Activated CD8-positive, alpha-beta T cell treated with anti-CD3 and anti-CD28 coated beads, Interleukin-2, amount 10 ng/mL, durations not matched to agents 7 days and 5 days (primary cell): Measurements from ENCODE around the gene CCHCR1. TPM values are rescaled to one million over a fixed set of nuclear protein-coding genes. Genes with fewer than 3 reads are reported as not detected.
A peak's percentile ranks its signal among the peaks of the same experiment; 100 is the strongest.

Source experiments
- ATAC-seq: fragments of 150-1000 bp; cut with Tn5 transposase; one replicate; pipeline ENCODE4 v1.10.0; 2021; ENCODE audit warnings: moderate library complexity
- CTCF ChIA-PET: fragments of 350-600 bp; sonication (Branson Sonifier 250); formaldehyde crosslinking; loops from one replicate; lab custom pipeline; 2021; ENCODE audit warnings: antibody characterized with exemption; lab: Charles Lee
- POLR2A ChIA-PET: fragments of 350-600 bp; sonication (Branson Sonifier 250); formaldehyde crosslinking; loops from one replicate; lab custom pipeline; 2021; ENCODE audit warnings: antibody characterized with exemption; lab: Charles Lee
- DNase-seq: peaks from one replicate; pipeline ENCODE4 v3.0.0-alpha.2; 2020
- H3K27ac Mint-ChIP-seq: one replicate; pipeline ENCODE4 v1.8.0; 2021; ENCODE audit warnings: mild to moderate bottlenecking, mixed read lengths
- H3K27me3 Mint-ChIP-seq: one replicate; pipeline ENCODE4 v1.8.0; 2021; ENCODE audit warnings: low read depth, mixed read lengths
- H3K36me3 Mint-ChIP-seq: one replicate; pipeline ENCODE4 v1.8.0; 2021; ENCODE audit warnings: low read depth, mixed read lengths
- H3K4me1 Mint-ChIP-seq: one replicate; pipeline ENCODE4 v1.8.0; 2021; ENCODE audit warnings: low read depth, mixed read lengths
- H3K4me3 Mint-ChIP-seq: one replicate; pipeline ENCODE4 v1.8.0; 2021; ENCODE audit warnings: mild to moderate bottlenecking, mixed read lengths
- H3K9me3 Mint-ChIP-seq: one replicate; pipeline ENCODE4 v1.8.0; 2022; ENCODE audit warnings: mixed read lengths; ENCODE audit not compliant: insufficient read depth
- total RNA-seq, 2 experiments: library from RNA; stranded (reverse); gene quantifications; one replicate each; pipeline ENCODE4 v1.2.3, GENCODE V29; 2021

Gene CCHCR1
- total RNA-seq, 2 experiments from 2014 or later, result 36.5 to 41.9 TPM

DNA sequence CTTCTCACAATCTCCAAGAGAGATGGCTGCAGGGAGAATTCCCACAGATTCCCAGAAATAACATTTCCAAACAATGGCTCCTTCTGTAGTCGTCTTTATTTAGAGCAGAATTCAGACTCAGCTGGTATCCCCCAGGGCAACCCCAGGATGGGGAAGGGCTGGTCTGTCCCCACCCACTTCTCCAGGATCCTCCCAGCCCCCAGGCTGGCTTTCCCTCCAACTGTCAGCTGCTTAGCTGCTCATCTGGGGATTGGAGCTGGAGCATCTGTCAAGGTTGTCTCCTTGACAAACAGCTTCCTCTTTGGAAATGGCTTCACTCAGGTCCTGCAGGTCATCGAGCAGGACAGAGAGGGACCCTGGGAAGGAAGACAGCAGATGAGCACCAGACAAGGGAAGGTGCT, 15.2 kb downstream of the CCHCR1 start:
- ATAC-seq (no peak), DNase-seq (no peak)
- Mint-ChIP-seq H3K4me1 (peaks cover 6% of the 10 kb centered on the region), H3K36me3 (peaks cover 6% of the 10 kb centered on the region), H3K27ac (no peak overlapping the region), H3K27me3 (no peaks in the 10 kb centered on the region), H3K4me3 (no peak overlapping the region), H3K9me3 (no peaks in the 10 kb centered on the region)
- CTCF ChIA-PET, result interaction anchor here (0.7 to 2.6 kb wide), 3 partner anchors 13 to 225 kb away, joined by 3 to 8 read pairs (median 7); no protein-coding TSS in a partner anchor
- POLR2A ChIA-PET, result no interaction called here

DNA sequence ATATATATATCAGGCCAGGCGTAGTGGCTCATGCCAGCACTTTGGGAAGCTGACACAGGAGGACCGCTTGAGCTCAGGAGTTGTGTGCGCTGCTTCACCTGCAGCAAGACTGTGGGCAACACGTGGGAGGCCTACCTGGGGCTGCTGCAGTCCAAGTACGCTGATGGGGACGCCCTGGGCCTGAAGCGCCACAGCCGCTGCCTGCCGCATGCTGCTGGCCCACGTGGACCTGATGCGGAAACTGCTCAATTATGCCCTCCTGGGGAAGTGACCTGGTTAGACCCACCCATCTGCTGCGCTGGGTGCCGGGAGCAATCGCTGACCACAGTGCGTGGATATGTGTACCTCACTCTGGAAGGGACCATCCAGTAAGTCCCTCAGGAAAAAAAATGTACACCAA, 17.0 kb downstream of the CCHCR1 start:
- H3K9me3 Mint-ChIP-seq, result no peaks in the 10 kb centered on the region
- H3K4me3 Mint-ChIP-seq, result no peak overlapping the region
- H3K36me3 Mint-ChIP-seq, result peaks cover 6% of the 10 kb centered on the region
- DNase-seq (no peak), ATAC-seq (no peak)
- ChIA-PET CTCF (interaction anchor here (1.7 to 3.9 kb wide), 2 partner anchors 12 to 226 kb away, joined by 6 to 21 read pairs; no protein-coding TSS in a partner anchor), POLR2A (no interaction called here)
- no peaks in the 10 kb centered on the region for H3K27me3 Mint-ChIP-seq
- no peak overlapping the region for H3K27ac Mint-ChIP-seq
- peaks cover 6% of the 10 kb centered on the region for H3K4me1 Mint-ChIP-seq

- no peak overlapping the region for H3K27ac Mint-ChIP-seq
- H3K36me3 Mint-ChIP-seq, result peaks cover 3% of the 10 kb centered on the region
- no peaks in the 10 kb centered on the region for H3K27me3 Mint-ChIP-seq
- no peak for ATAC-seq
- CTCF ChIA-PET, result interaction anchor here (1.4 to 5.8 kb wide), 4 partner anchors 11 to 227 kb away, joined by 3 to 30 read pairs (median 14); no protein-coding TSS in a partner anchor
- POLR2A ChIA-PET, result no interaction called here
- H3K9me3 Mint-ChIP-seq, result no peaks in the 10 kb centered on the region
- DNase-seq, result no peak
- peaks cover 6% of the 10 kb centered on the region for H3K4me1 Mint-ChIP-seq
- H3K4me3 Mint-ChIP-seq, result no peak overlapping the region
These were observed 18.0 kb downstream of the CCHCR1 start for GRCh38 chr6:31139599-31139998.

DNA sequence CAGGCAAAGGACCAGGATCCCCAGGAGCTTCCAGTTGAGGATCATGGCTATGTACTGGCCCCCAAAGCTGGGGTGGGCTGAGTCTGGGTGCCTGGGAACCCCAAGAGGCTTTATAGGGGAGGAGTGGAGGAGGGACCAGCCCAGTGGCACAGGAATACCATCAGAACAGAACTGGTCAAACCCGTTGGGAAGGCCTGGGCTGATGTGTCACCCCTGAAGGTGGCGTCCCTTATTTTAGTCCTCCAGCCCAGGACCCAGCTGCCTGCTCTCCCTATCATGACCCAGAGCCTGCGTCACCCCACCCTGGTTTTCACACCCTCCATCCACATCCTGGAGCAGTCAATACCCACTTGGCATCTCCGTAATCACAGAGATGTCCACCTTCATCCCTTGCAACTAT, 18.6 kb downstream of the CCHCR1 start, which contains the start of gene PSORS1C2:
PSORS1C2 (minus strand) TSS at position 85 of the 400 bp plus-strand sequence; CDS start at position 45, 40 bp downstream.
- ChIA-PET POLR2A (no interaction called here), CTCF (interaction anchor here (0.7 to 5.8 kb wide), 4 partner anchors 14 to 228 kb away, joined by 3 to 30 read pairs (median 12); no protein-coding TSS in a partner anchor)
- Mint-ChIP-seq H3K27me3 (no peaks in the 10 kb centered on the region), H3K36me3 (no peaks in the 10 kb centered on the region), H3K27ac (no peak within 1 kb of the TSS), H3K4me3 (no peak within 1 kb of the TSS), H3K9me3 (no peaks in the 10 kb centered on the region), H3K4me1 (peaks cover 6% of the 10 kb centered on the region)
- ATAC-seq (no peak), DNase-seq (no peak)

DNA sequence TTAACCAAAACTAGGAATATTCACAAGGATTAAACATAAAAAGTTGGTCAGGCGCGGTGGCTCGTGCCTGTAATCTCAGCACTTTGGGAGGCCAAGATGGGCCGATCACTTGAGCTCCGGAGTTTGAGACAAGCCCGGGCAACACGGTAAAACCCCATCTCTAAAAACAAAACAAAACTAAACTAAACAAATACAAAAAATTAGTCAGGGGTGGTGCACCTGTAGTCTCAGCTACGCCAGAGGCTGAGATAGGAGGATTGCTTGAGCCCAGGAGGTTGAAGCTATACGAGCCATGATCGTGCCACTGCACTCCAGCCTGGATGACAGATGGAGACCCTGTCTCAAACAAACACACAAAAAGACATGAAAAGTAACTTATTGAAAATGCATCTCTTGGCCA, 21.9 kb downstream of the CCHCR1 start:
- H3K9me3 Mint-ChIP-seq, result no peaks in the 10 kb centered on the region
- no peak for ATAC-seq
- CTCF ChIA-PET, result interaction anchor here (0.7 to 5.8 kb wide), 3 partner anchors 57 to 231 kb away, joined by 3 to 30 read pairs (median 4); no protein-coding TSS in a partner anchor
- H3K27ac Mint-ChIP-seq, result no peak overlapping the region
- POLR2A ChIA-PET, result no interaction called here
- no peak for DNase-seq
- H3K27me3 Mint-ChIP-seq, result peaks cover 3% of the 10 kb centered on the region
- no peaks in the 10 kb centered on the region for H3K36me3 Mint-ChIP-seq
- H3K4me1 Mint-ChIP-seq, result peaks cover 6% of the 10 kb centered on the region
- H3K4me3 Mint-ChIP-seq, result no peak overlapping the region

- Mint-ChIP-seq H3K4me1 (peaks cover 4% of the 10 kb centered on the region), H3K27me3 (peaks cover 10% of the 10 kb centered on the region), H3K9me3 (no peaks in the 10 kb centered on the region), H3K4me3 (no peak overlapping the region), H3K36me3 (no peaks in the 10 kb centered on the region), H3K27ac (no peak overlapping the region)
- ChIA-PET CTCF (interaction anchor here (1.2 to 2.7 kb wide), 3 partner anchors 31 to 234 kb away, joined by 3 to 10 read pairs (median 4); no protein-coding TSS in a partner anchor), POLR2A (interaction anchor here (1.1 kb wide), 1 partner anchor 25 kb away, joined by 3 read pairs; the partner anchor contains the start of genes CCHCR1 and TCF19)
- DNase-seq, result no peak
- no peak for ATAC-seq
These were observed 24.8 kb downstream of the CCHCR1 start for GRCh38 chr6:31132806-31133205.

DNA sequence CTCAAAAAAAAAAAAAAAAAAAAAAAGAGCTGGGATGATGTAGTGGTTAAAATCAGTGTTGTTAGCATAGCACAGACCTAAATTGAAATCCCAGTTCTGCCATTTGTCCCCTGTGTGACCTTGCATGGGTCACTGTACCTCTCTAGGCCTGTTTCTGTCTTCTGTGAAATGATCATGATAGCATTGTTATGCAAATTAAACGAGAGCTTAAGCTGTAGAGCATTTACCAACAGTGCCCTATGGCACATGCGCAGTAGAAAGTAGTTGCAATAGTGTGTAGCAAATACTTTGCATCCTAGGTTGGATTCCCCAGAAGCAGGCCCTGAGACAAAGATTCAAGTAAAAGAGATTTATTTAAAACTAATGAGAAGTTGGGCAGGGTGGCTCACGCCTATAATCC, 26.0 kb downstream of the CCHCR1 start:
- ChIA-PET CTCF (interaction anchor here (0.7 to 2.7 kb wide), 3 partner anchors 52 to 235 kb away, joined by 3 to 10 read pairs (median 4); no protein-coding TSS in a partner anchor), POLR2A (no interaction called here)
- Mint-ChIP-seq H3K36me3 (no peaks in the 10 kb centered on the region), H3K4me3 (no peak overlapping the region), H3K27ac (no peak overlapping the region), H3K4me1 (no peaks in the 10 kb centered on the region), H3K27me3 (peaks cover 10% of the 10 kb centered on the region), H3K9me3 (no peaks in the 10 kb centered on the region)
- ATAC-seq, result no peak
- DNase-seq, result no peak

DNA sequence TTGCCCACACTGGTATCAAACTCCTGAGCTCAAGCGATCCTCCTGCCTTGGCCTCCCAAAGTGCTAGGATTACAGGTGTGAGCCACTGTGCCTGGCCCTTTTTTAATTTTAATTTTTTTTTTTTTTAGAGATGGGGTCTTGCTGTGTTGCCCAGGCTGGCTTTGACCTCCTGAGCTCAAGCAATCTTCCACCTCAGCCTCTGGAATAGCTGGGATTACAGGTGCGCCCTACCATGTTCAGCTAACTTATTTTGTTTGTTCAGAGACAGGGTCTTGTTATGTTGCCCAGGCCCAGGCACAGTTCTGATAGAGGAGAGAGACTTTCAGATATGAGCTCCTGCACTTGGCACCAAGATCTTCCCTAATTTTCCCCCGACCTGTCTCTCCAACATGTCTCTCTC, 26.9 kb downstream of the CCHCR1 start:
- DNase-seq, result no peak
- no peaks in the 10 kb centered on the region for H3K9me3 Mint-ChIP-seq
- ChIA-PET CTCF (interaction anchor here (2.1 to 3.3 kb wide), 4 partner anchors 12 to 236 kb away, joined by 7 to 22 read pairs (median 13); partner anchors contain the start of gene VARS2), POLR2A (no interaction called here)
- no peak for ATAC-seq
- no peaks in the 10 kb centered on the region for H3K36me3 Mint-ChIP-seq
- no peaks in the 10 kb centered on the region for H3K4me1 Mint-ChIP-seq
- H3K4me3 Mint-ChIP-seq, result no peak overlapping the region
- H3K27ac Mint-ChIP-seq, result no peak overlapping the region
- H3K27me3 Mint-ChIP-seq, result peaks cover 12% of the 10 kb centered on the region

GRCh38 chr6:31129130-31129529, 28.5 kb downstream of the CCHCR1 start:
- CTCF ChIA-PET, result interaction anchor here (0.6 to 3.3 kb wide), 18 partner anchors 10 to 315 kb away, joined by 3 to 22 read pairs (median 4); partner anchors contain the start of genes TCF19 and VARS2
- POLR2A ChIA-PET, result no interaction called here
- no peak for ATAC-seq
- Mint-ChIP-seq H3K36me3 (no peaks in the 10 kb centered on the region), H3K4me1 (no peaks in the 10 kb centered on the region), H3K9me3 (no peaks in the 10 kb centered on the region), H3K27me3 (peaks cover 12% of the 10 kb centered on the region), H3K27ac (no peak overlapping the region), H3K4me3 (no peak overlapping the region)
- no peak for DNase-seq

DNA sequence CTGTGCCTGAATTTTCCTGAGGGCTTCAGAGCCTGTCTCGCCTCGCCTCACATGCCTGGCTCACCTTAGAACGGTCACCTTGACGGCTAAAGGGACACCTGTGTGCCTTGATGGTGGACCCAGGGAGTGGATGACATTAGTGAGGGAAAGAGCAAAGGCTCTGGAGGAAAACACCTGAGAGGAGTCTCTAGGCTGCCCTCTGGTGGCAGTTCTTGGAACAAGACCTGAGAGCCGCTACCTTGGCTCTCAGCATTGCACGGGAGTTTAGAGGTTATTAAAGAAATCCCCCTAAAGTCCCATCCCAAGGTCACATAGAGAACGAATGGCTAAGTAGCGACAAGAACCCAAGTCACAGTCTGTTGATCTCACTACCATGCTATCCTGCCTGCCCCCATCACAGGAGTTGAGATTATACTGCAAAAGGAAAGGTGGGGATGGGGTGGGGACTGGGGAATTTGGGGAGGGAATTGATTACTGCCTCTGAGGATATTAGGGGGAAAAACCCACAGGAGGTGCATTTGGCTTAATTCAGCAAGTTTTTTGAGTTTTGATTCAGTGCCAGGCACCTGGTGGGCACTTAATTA, 29.4 kb downstream of the CCHCR1 start:
- ATAC-seq (peak; percentile 68), DNase-seq (peak; percentile 82)
- Mint-ChIP-seq H3K4me3 (no peak overlapping the region), H3K36me3 (no peaks in the 10 kb centered on the region), H3K4me1 (no peaks in the 10 kb centered on the region), H3K27me3 (peaks cover 12% of the 10 kb centered on the region), H3K9me3 (no peaks in the 10 kb centered on the region), H3K27ac (no peak overlapping the region)
- ChIA-PET CTCF (interaction anchor here (0.6 to 3.3 kb wide), 18 partner anchors 9 to 314 kb away, joined by 3 to 22 read pairs (median 4); partner anchors contain the start of genes TCF19 and VARS2), POLR2A (no interaction called here)

DNA sequence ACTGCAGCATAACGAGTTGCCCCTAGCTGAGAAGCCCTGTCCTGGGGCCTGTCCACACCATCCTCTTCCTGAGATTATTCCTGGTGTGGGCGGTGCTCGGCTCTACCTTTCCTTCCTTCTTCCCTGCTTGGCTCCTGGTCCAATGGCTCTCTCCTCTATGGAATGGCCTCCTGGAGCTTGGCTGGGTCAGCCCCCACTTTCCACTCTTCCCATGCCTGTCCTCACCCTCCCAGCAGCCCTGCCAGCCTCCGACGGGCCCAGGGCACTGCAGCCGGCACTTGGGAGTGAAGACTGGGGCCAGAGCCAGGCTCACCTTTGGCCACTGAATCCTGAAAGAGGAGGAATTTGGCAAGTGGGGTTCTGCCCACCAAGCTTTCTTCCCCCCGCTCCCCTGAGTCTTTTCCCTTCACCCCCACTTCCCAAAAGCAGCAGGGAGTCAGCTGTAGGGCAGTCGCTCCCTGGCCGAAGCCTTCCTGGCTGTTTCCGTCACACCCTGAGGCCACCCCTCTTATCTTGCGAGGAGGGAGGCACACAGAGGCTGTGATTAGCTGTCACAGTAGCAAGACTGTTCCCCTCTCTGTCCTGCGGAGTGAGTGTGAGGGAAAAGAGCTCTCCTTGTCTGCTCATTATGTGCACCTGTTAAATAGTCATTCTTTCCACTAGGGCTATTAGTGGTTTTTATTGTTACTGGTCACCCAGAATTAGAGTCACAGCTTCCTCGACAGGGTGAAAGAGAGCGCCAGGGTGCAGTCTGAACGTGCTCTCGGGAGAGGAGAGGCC, 31.0 kb downstream of the CCHCR1 start:
- ATAC-seq (no peak), DNase-seq (no peak)
- H3K27me3 Mint-ChIP-seq, result peaks cover 10% of the 10 kb centered on the region
- H3K27ac Mint-ChIP-seq, result no peak overlapping the region
- no peaks in the 10 kb centered on the region for H3K9me3 Mint-ChIP-seq
- no peaks in the 10 kb centered on the region for H3K4me1 Mint-ChIP-seq
- ChIA-PET CTCF (interaction anchor here (1.0 to 2.1 kb wide), 6 partner anchors 11 to 336 kb away, joined by 3 to 6 read pairs (median 4); partner anchors contain the start of gene VARS2), POLR2A (no interaction called here)
- H3K4me3 Mint-ChIP-seq, result no peak overlapping the region
- no peaks in the 10 kb centered on the region for H3K36me3 Mint-ChIP-seq
